ENCODE measurements around the gene NCOA6.

DNA sequence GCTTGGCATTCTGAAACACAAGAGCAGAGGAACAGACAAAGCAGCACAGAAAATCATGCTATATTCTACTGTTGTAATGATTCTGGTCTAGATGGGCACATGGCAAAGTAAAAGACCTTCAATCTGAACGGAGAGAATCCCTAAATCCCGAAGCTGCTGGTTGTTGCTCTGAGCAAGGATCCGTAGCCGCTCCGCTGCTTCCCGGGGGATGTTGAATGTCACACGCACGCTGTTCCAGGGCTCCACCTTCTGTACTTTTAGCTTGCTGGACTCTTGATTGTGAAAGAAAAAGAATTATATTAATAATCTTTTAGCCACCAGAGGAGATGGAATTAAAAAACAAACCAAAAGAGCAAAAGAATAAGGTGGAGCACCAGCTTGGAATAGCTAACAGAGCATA is 49.3 kb downstream of the NCOA6 start:
- TF ChIP-seq, protein P1, sequence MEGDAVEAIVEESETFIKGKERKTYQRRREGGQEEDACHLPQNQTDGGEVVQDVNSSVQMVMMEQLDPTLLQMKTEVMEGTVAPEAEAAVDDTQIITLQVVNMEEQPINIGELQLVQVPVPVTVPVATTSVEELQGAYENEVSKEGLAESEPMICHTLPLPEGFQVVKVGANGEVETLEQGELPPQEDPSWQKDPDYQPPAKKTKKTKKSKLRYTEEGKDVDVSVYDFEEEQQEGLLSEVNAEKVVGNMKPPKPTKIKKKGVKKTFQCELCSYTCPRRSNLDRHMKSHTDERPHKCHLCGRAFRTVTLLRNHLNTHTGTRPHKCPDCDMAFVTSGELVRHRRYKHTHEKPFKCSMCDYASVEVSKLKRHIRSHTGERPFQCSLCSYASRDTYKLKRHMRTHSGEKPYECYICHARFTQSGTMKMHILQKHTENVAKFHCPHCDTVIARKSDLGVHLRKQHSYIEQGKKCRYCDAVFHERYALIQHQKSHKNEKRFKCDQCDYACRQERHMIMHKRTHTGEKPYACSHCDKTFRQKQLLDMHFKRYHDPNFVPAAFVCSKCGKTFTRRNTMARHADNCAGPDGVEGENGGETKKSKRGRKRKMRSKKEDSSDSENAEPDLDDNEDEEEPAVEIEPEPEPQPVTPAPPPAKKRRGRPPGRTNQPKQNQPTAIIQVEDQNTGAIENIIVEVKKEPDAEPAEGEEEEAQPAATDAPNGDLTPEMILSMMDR (IDR thresholded peaks at IDR 0.05), result no peak
- TF ChIP-seq EZH2 (IDR thresholded peaks at IDR 0.05; ENCODE audit: borderline replicate concordance, insufficient read depth, low read depth, low read length, poor library complexity, severe bottlenecking), result no peak

Data from B cell (primary cell).